ENCODE results near the gene TIGAR. TPM values are rescaled to one million over a fixed set of nuclear protein-coding genes. Genes with fewer than 3 reads are reported as not detected.

Gene TIGAR
- total RNA-seq, 3 donors from 2014 or later: 2.9 to 7.5 (median 6.9) TPM

DNA sequence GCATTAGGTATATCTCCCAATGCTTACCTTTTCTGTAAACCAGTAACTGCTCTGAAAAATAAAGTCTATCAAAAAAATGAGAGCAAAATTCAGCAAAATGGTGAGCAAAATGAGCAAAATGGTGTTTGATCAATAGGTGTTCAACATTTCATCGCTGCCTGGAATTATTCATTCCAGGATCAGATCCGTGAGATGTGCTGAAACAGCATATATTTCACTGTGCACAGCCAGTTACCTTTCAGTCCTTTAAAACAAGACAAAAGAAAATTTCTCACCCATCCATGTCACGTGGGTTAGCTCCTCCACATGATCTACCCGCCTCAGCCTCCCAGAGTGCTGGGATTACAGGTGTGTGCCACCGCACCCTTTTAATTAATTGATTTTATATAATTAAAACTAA lies 66.6 kb downstream of the TIGAR start:
- DNase-seq (ENCODE audit: low spot score in 2 of 2): no peak
- Histone ChIP-seq H3K4me3 (no peak overlapping the region), H3K27ac (no peak overlapping the region), H3K27me3 (no peaks in the 10 kb centered on the region), H3K9me3 (no peaks in the 10 kb centered on the region), H3K4me1 (no peaks in the 10 kb centered on the region), H3K36me3 (no peaks in the 10 kb centered on the region)
- no peak for TF ChIP-seq POLR2AphosphoS5 (IDR thresholded peaks at IDR 0.05)
- TF ChIP-seq, protein P1, sequence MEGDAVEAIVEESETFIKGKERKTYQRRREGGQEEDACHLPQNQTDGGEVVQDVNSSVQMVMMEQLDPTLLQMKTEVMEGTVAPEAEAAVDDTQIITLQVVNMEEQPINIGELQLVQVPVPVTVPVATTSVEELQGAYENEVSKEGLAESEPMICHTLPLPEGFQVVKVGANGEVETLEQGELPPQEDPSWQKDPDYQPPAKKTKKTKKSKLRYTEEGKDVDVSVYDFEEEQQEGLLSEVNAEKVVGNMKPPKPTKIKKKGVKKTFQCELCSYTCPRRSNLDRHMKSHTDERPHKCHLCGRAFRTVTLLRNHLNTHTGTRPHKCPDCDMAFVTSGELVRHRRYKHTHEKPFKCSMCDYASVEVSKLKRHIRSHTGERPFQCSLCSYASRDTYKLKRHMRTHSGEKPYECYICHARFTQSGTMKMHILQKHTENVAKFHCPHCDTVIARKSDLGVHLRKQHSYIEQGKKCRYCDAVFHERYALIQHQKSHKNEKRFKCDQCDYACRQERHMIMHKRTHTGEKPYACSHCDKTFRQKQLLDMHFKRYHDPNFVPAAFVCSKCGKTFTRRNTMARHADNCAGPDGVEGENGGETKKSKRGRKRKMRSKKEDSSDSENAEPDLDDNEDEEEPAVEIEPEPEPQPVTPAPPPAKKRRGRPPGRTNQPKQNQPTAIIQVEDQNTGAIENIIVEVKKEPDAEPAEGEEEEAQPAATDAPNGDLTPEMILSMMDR (IDR thresholded peaks at IDR 0.05): no peak
- no peak for TF ChIP-seq POLR2A (IDR thresholded peaks at IDR 0.05)
- intact Hi-C loops (cut with DNase I; ENCODE audit: low total_unique reads): no loop called here

DNA sequence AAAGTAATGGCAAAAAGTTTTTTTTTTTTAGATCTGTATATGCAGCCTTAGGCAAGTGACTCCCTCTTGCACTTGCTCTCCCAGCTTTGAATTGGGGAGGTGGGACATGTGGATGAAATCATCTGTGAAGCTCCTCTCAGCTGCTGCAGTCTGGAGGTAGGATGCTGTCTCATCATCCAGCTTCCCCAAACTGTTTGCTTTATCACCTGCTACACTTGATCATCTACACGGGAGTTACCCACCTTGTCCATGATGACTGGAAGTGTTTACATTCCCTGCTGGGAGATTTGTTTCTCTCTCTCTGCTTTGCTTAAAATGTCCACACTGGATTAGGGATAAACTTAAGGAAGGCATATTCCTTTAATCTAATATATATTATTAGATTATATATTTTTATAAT lies 67.0 kb downstream of the TIGAR start:
- intact Hi-C loops (cut with DNase I; ENCODE audit: low total_unique reads): no loop called here

DNA sequence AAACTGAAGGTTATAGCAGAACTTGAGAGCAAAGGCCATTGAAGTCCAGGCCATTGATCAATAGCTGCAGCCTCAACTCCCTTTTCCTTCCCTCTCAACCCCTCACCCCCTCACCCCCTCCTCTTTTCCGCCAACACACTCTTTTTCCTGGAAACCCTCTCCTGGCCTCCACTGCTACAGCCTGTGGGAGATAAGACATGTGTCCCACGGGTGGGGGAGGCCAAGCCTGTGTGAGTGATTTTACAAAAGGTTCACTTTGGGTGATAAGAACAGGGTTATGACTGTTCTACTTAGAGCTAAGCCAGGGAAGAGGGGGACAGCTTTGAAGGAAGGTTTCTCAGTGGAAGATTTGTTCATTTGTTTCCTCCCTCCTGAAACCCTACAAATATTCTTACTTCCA lies 67.6 kb downstream of the TIGAR start:
- H3K36me3 ChIP-seq: no peaks in the 10 kb centered on the region
- no peaks in the 10 kb centered on the region for H3K27me3 ChIP-seq
- intact Hi-C loops (cut with DNase I; ENCODE audit: low total_unique reads): no loop called here
- no peak for DNase-seq (ENCODE audit: low spot score in 2 of 2)
- H3K9me3 ChIP-seq: no peaks in the 10 kb centered on the region
- H3K4me1 ChIP-seq: no peaks in the 10 kb centered on the region
- TF ChIP-seq, protein P1 (IDR thresholded peaks at IDR 0.05): no peak
- TF ChIP-seq POLR2A (IDR thresholded peaks at IDR 0.05) (no peak), POLR2AphosphoS5 (IDR thresholded peaks at IDR 0.05) (no peak)
- no peak overlapping the region for H3K4me3 ChIP-seq
- no peak overlapping the region for H3K27ac ChIP-seq

More for the DNA sequence above, 67.0 kb downstream of the TIGAR start:
- Histone ChIP-seq H3K27me3 (no peaks in the 10 kb centered on the region), H3K4me1 (no peaks in the 10 kb centered on the region), H3K36me3 (no peaks in the 10 kb centered on the region), H3K27ac (no peak overlapping the region), H3K9me3 (no peaks in the 10 kb centered on the region), H3K4me3 (no peak overlapping the region)
- DNase-seq (ENCODE audit: low spot score in 2 of 2): no peak
- TF ChIP-seq POLR2AphosphoS5 (IDR thresholded peaks at IDR 0.05) (no peak), POLR2A (IDR thresholded peaks at IDR 0.05) (no peak)
- TF ChIP-seq, protein P1 (IDR thresholded peaks at IDR 0.05): no peak

DNA sequence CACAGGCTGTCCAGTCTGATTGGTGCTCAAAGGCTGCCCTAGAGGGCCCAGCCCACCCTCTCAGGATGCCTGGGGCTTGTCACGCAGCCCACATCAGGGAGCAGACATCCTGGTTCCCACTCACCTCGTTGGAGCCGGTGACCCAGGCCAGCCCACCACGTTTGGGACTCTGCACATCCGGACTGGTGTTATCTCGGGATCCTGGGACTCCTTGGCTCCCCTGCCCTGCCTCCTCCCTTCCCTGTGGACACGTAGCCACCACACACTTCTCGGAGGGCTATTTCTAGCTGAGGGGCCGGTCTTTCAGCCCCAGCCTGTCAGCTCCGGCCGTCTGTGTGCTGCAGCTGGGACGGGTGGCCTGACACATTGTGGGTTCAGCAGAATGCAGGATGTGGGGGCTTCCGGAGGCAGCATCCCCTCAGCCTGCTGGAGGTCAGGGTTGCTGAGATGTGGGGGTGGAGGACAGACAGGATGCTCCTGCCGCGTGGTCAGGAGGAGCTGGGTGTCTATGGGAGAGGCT lies 71.3 kb downstream of the TIGAR start:
- Histone ChIP-seq H3K27me3 (no peaks in the 10 kb centered on the region), H3K36me3 (no peaks in the 10 kb centered on the region), H3K4me1 (no peaks in the 10 kb centered on the region), H3K4me3 (no peak overlapping the region), H3K27ac (no peak overlapping the region), H3K9me3 (no peaks in the 10 kb centered on the region)
- TF ChIP-seq POLR2AphosphoS5 (IDR thresholded peaks at IDR 0.05) (no peak), POLR2A (IDR thresholded peaks at IDR 0.05) (no peak)
- TF ChIP-seq, protein P1 (IDR thresholded peaks at IDR 0.05): no peak
- no peak for DNase-seq (ENCODE audit: low spot score in 2 of 2)
- intact Hi-C loops (cut with DNase I; ENCODE audit: low total_unique reads): no loop called here

DNA sequence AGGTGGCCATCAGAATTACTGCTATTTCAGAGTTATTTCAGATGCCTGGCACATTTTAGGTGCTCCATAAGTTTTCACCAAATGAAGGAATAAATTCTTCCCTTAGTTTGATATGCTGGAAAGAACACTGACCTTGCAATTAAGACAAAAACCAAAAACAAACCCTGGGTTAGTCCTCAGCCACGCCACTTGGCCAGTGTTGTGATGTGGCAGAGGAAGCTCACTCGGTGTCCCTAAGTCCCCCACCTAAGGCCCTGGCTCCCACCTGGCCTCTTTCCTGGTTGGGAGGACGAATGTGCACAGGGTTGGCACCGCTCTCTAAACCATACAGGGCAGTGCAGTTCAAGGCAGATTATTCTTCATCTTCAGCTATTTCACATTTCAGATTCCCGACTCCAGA lies 72.2 kb downstream of the TIGAR start:
- TF ChIP-seq POLR2AphosphoS5 (IDR thresholded peaks at IDR 0.05) (no peak), POLR2A (IDR thresholded peaks at IDR 0.05) (no peak)
- TF ChIP-seq, protein P1 (IDR thresholded peaks at IDR 0.05): no peak
- no peak overlapping the region for H3K4me3 ChIP-seq
- H3K27me3 ChIP-seq: no peaks in the 10 kb centered on the region
- no peak for DNase-seq (ENCODE audit: low spot score in 2 of 2)
- no peaks in the 10 kb centered on the region for H3K4me1 ChIP-seq
- no peaks in the 10 kb centered on the region for H3K9me3 ChIP-seq
- intact Hi-C loops (cut with DNase I; ENCODE audit: low total_unique reads): no loop called here
- H3K36me3 ChIP-seq: no peaks in the 10 kb centered on the region
- no peak overlapping the region for H3K27ac ChIP-seq
